GM23338 (cell line): Measurements from ENCODE around the gene DGLUCY. TPM values are rescaled to one million over a fixed set of nuclear protein-coding genes. Genes with fewer than 3 reads are reported as not detected.

Experiments
- ATAC-seq: fragments of 200-7000 bp; cut with Tn5 transposase; 3 replicates; pipeline ENCODE4 v1.9.1; 2020
- DNase-seq: peaks from one replicate; pipeline ENCODE4 v3.0.0-alpha.2; 2015; ENCODE audit warnings: low spot score
- H2AFZ ChIP-seq: fragments of 200-600 bp; sonication (generic); 2 replicates; pipeline ENCODE4 v1.8.0; 2016; ENCODE audit warnings: antibody characterized with exemption, mild to moderate bottlenecking, moderate library complexity
- H3F3A ChIP-seq: fragments of 200-600 bp; sonication (generic); replicated peaks from 2 replicates; pipeline ENCODE4 v1.8.0; 2017; ENCODE audit warnings: antibody characterized with exemption, mixed run types, low read depth
- H3K27ac ChIP-seq: fragments of 200-600 bp; sonication (generic); 2 replicates; pipeline ENCODE4 v1.6.1; 2016; ENCODE audit warnings: low read depth
- H3K27me3 ChIP-seq: fragments of 200-600 bp; sonication (generic); 2 replicates; pipeline ENCODE4 v1.8.0; 2016; ENCODE audit warnings: mild to moderate bottlenecking, mixed run types, moderate library complexity; ENCODE audit not compliant: insufficient read depth
- H3K36me3 ChIP-seq: fragments of 200-600 bp; sonication (generic); 2 replicates; pipeline ENCODE4 v1.8.0; 2016; ENCODE audit warnings: mild to moderate bottlenecking; ENCODE audit not compliant: insufficient read depth
- H3K4me1 ChIP-seq: fragments of 200-600 bp; sonication (generic); 2 replicates; pipeline ENCODE4 v1.8.0; 2016; ENCODE audit warnings: mild to moderate bottlenecking, moderate library complexity; ENCODE audit not compliant: insufficient read depth
- H3K4me2 ChIP-seq: fragments of 200-600 bp; sonication (generic); 2 replicates; pipeline ENCODE4 v1.7.1; 2017; ENCODE audit warnings: mixed run types
- H3K4me3 ChIP-seq: fragments of 200-600 bp; sonication (generic); 2 replicates; pipeline ENCODE4 v1.6.1; 2016; ENCODE audit warnings: mixed run types
- H3K79me2 ChIP-seq: fragments of 200-600 bp; sonication (generic); replicated peaks from 2 replicates; pipeline ENCODE4 v1.8.0; 2017; ENCODE audit warnings: mild to moderate bottlenecking; ENCODE audit not compliant: insufficient read depth
- H3K9me2 ChIP-seq: fragments of 200-600 bp; sonication (generic); 2 replicates; pipeline ENCODE4 v1.8.0; 2017; ENCODE audit not compliant: insufficient read depth
- H4K20me1 ChIP-seq: fragments of 200-600 bp; sonication (generic); replicated peaks from 2 replicates; pipeline ENCODE4 v1.8.0; 2017; ENCODE audit warnings: mild to moderate bottlenecking; ENCODE audit not compliant: insufficient read depth
- H3K27ac Mint-ChIP-seq: 2 replicates; pipeline ENCODE4 v1.8.0; 2020; ENCODE audit warnings: inconsistent platforms, mild to moderate bottlenecking, moderate library complexity, mixed read lengths
- H3K27me3 Mint-ChIP-seq: 3 replicates; pipeline ENCODE4 v1.8.0; 2022; ENCODE audit warnings: low read depth, mild to moderate bottlenecking, moderate library complexity, mixed read lengths, inconsistent platforms; ENCODE audit not compliant: insufficient read depth, poor library complexity
- H3K36me3 Mint-ChIP-seq: 3 replicates; pipeline ENCODE4 v1.8.0; 2021; ENCODE audit warnings: low read depth, mild to moderate bottlenecking, inconsistent platforms, moderate library complexity, mixed read lengths
- H3K4me1 Mint-ChIP-seq: 3 replicates; pipeline ENCODE4 v1.8.0; 2020; ENCODE audit warnings: mild to moderate bottlenecking, inconsistent platforms, mixed read lengths
- H3K4me3 Mint-ChIP-seq: 3 replicates; pipeline ENCODE4 v1.8.0; 2021; ENCODE audit warnings: moderate library complexity, mild to moderate bottlenecking, inconsistent platforms, mixed read lengths
- H3K9me3 Mint-ChIP-seq: 3 replicates; pipeline ENCODE4 v1.8.0; 2020; ENCODE audit warnings: moderate library complexity, mild to moderate bottlenecking, inconsistent platforms, mixed read lengths
- CREB1 ChIP-seq: fragments of 250-450 bp; sonication (Bioruptor Pico); IDR thresholded peaks from 2 replicates; pipeline ENCODE4 v1.5.0; 2020; ENCODE audit warnings: low read depth, mild to moderate bottlenecking, moderate library complexity
- EZH2 ChIP-seq: fragments of 200-600 bp; sonication (generic); IDR thresholded peaks from one replicate; pipeline ENCODE4 v1.8.0; 2017; ENCODE audit warnings: antibody characterized with exemption, mild to moderate bottlenecking, low read depth; ENCODE audit not compliant: unreplicated experiment
- EZH2phosphoT487 ChIP-seq: fragments of 200-600 bp; sonication (generic); IDR thresholded peaks from one replicate; pipeline ENCODE4 v1.8.1; 2018; ENCODE audit warnings: antibody characterized with exemption; ENCODE audit not compliant: unreplicated experiment
- JUNB ChIP-seq: IDR thresholded peaks from one replicate; pipeline ENCODE4 v1.6.1; 2016; ENCODE audit warnings: antibody characterized with exemption; ENCODE audit not compliant: unreplicated experiment
- NANOG ChIP-seq: IDR thresholded peaks from 2 replicates; pipeline ENCODE4 v1.6.1; 2016; ENCODE audit warnings: antibody characterized with exemption, borderline replicate concordance
- POLR2AphosphoS5 ChIP-seq: IDR thresholded peaks from 2 replicates; pipeline ENCODE4 v1.6.1; 2016; ENCODE audit warnings: antibody characterized with exemption, low read depth
- STAT1 ChIP-seq: IDR thresholded peaks from one replicate; pipeline ENCODE4 v1.6.1; 2016; ENCODE audit warnings: antibody characterized with exemption; ENCODE audit not compliant: unreplicated experiment
- ZNF114 ChIP-seq: fragments of 250-450 bp; sonication (Bioruptor Pico); IDR thresholded peaks from 2 replicates; pipeline ENCODE4 v1.5.0; 2020; ENCODE audit warnings: mild to moderate bottlenecking, moderate library complexity
- ZNF331 ChIP-seq: fragments of 250-450 bp; sonication (Bioruptor Pico); IDR thresholded peaks from 2 replicates; pipeline ENCODE4 v1.5.0; 2020; ENCODE audit warnings: low read depth, mild to moderate bottlenecking, moderate library complexity
- polyA plus RNA-seq: library from polyadenylated mRNA; unstranded; fragments of >200 nt; fragmentation: Nextera tagmentation; extraction: Ambion mirVana; gene quantifications from 2 replicates; pipeline ENCODE4 v1.2.1, GENCODE V29; 2016
- total RNA-seq: library from RNA; depleted of rRNA; stranded (reverse); fragments of >200 nt; shearing (Covaris generic); gene quantifications from 2 replicates; pipeline ENCODE4 v1.2.3, GENCODE V29; 2014
- TF ChIP-seq, protein P1 (sequence below): fragments of 250-450 bp; sonication (Bioruptor Pico); IDR thresholded peaks from 2 replicates; pipeline ENCODE4 v1.5.0; 2020; ENCODE audit warnings: mild to moderate bottlenecking, moderate library complexity
- TF ChIP-seq, protein P2 (sequence below), 2 experiments: fragments of 200-600 bp in 1 of 2; sonication (generic) in 1 of 2; conservative IDR thresholded peaks; 2 replicates each; pipeline versions ENCODE4 v1.5.1 to v1.6.1; 2016 to 2017; ENCODE audit warnings: antibody characterized with exemption in 2 of 2, low read depth in 2 of 2, mild to moderate bottlenecking in 2 of 2, moderate library complexity in 1 of 2
- TF ChIP-seq, protein P3 (sequence below): IDR thresholded peaks from 2 replicates; pipeline ENCODE4 v1.6.1; 2016; ENCODE audit warnings: antibody characterized with exemption
- TF ChIP-seq, protein P4 (sequence below): IDR thresholded peaks from one replicate; pipeline ENCODE4 v1.6.1; 2018; ENCODE audit warnings: antibody characterized with exemption; ENCODE audit not compliant: unreplicated experiment

DGLUCY gene
- total and polyA plus RNA-seq, 2 experiments from 2014 or later = 14.6 to 31.6 TPM

DNA sequence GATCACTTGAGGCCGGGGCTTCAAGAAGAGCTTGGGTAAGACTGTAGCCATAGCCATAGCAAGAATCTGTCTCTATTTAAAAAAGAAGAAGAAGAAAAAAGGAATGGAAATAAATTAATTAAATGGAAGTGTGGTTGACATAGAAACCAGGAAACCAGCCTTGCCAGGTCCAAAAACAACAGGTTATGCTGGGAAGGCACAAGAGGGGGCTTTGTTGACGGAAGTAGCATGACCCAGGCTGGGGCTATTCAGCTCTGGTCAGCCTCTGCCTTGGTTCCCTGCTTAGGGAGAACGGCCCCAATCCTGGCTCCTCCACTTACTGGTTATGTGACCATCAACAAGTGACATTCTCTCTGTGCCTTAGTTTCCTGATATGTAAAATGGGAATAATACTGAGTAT, 145.0 kb downstream of the DGLUCY start:
- Mint-ChIP-seq H3K4me1 (peaks cover 25% of the 10 kb centered on the region), H3K27ac (no peak overlapping the region), H3K9me3 (no peaks in the 10 kb centered on the region; the same call in 2 of the 3 replicates), H3K36me3 (no peaks in the 10 kb centered on the region), H3K27me3 (peaks cover 23% of the 10 kb centered on the region), H3K4me3 (no peak overlapping the region)
- no peaks in the 10 kb centered on the region for H4K20me1 ChIP-seq
- DNase-seq (no peak), ATAC-seq (no peak)
- peaks cover 22% of the 10 kb centered on the region for H3K27me3 ChIP-seq
- H3K79me2 ChIP-seq = no peaks in the 10 kb centered on the region
- no peak overlapping the region for H3K27ac ChIP-seq
- no peak for TF ChIP-seq EZH2phosphoT487
- no peak for TF ChIP-seq JUNB
- TF ChIP-seq STAT1 = no peak
- TF ChIP-seq, protein P1, sequence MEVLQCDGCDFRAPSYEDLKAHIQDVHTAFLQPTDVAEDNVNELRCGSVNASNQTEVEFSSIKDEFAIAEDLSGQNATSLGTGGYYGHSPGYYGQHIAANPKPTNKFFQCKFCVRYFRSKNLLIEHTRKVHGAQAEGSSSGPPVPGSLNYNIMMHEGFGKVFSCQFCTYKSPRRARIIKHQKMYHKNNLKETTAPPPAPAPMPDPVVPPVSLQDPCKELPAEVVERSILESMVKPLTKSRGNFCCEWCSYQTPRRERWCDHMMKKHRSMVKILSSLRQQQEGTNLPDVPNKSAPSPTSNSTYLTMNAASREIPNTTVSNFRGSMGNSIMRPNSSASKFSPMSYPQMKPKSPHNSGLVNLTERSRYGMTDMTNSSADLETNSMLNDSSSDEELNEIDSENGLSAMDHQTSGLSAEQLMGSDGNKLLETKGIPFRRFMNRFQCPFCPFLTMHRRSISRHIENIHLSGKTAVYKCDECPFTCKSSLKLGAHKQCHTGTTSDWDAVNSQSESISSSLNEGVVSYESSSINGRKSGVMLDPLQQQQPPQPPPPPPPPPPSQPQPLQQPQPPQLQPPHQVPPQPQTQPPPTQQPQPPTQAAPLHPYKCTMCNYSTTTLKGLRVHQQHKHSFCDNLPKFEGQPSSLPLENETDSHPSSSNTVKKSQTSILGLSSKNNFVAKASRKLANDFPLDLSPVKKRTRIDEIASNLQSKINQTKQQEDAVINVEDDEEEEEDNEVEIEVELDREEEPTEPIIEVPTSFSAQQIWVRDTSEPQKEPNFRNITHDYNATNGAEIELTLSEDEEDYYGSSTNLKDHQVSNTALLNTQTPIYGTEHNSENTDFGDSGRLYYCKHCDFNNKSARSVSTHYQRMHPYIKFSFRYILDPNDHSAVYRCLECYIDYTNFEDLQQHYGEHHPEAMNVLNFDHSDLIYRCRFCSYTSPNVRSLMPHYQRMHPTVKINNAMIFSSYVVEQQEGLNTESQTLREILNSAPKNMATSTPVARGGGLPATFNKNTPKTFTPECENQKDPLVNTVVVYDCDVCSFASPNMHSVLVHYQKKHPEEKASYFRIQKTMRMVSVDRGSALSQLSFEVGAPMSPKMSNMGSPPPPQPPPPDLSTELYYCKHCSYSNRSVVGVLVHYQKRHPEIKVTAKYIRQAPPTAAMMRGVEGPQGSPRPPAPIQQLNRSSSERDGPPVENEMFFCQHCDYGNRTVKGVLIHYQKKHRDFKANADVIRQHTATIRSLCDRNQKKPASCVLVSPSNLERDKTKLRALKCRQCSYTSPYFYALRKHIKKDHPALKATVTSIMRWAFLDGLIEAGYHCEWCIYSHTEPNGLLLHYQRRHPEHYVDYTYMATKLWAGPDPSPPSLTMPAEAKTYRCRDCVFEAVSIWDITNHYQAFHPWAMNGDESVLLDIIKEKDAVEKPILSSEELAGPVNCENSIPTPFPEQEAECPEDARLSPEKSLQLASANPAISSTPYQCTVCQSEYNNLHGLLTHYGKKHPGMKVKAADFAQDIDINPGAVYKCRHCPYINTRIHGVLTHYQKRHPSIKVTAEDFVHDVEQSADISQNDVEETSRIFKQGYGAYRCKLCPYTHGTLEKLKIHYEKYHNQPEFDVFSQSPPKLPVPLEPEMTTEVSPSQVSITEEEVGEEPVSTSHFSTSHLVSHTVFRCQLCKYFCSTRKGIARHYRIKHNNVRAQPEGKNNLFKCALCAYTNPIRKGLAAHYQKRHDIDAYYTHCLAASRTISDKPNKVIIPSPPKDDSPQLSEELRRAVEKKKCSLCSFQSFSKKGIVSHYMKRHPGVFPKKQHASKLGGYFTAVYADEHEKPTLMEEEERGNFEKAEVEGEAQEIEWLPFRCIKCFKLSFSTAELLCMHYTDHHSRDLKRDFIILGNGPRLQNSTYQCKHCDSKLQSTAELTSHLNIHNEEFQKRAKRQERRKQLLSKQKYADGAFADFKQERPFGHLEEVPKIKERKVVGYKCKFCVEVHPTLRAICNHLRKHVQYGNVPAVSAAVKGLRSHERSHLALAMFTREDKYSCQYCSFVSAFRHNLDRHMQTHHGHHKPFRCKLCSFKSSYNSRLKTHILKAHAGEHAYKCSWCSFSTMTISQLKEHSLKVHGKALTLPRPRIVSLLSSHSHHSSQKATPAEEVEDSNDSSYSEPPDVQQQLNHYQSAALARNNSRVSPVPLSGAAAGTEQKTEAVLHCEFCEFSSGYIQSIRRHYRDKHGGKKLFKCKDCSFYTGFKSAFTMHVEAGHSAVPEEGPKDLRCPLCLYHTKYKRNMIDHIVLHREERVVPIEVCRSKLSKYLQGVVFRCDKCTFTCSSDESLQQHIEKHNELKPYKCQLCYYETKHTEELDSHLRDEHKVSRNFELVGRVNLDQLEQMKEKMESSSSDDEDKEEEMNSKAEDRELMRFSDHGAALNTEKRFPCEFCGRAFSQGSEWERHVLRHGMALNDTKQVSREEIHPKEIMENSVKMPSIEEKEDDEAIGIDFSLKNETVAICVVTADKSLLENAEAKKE (CRISPR knock-in tag) = no peak
- no peak for TF ChIP-seq ZNF114
- no peak for TF ChIP-seq POLR2AphosphoS5
- TF ChIP-seq ZNF331 (CRISPR knock-in tag) = no peak
- TF ChIP-seq, protein P2, sequence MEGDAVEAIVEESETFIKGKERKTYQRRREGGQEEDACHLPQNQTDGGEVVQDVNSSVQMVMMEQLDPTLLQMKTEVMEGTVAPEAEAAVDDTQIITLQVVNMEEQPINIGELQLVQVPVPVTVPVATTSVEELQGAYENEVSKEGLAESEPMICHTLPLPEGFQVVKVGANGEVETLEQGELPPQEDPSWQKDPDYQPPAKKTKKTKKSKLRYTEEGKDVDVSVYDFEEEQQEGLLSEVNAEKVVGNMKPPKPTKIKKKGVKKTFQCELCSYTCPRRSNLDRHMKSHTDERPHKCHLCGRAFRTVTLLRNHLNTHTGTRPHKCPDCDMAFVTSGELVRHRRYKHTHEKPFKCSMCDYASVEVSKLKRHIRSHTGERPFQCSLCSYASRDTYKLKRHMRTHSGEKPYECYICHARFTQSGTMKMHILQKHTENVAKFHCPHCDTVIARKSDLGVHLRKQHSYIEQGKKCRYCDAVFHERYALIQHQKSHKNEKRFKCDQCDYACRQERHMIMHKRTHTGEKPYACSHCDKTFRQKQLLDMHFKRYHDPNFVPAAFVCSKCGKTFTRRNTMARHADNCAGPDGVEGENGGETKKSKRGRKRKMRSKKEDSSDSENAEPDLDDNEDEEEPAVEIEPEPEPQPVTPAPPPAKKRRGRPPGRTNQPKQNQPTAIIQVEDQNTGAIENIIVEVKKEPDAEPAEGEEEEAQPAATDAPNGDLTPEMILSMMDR (conservative IDR thresholded peaks at IDR 0.05; ENCODE audit: low read depth in 2 of 2) = no peak
- TF ChIP-seq EZH2 = no peak
- TF ChIP-seq, protein P3, sequence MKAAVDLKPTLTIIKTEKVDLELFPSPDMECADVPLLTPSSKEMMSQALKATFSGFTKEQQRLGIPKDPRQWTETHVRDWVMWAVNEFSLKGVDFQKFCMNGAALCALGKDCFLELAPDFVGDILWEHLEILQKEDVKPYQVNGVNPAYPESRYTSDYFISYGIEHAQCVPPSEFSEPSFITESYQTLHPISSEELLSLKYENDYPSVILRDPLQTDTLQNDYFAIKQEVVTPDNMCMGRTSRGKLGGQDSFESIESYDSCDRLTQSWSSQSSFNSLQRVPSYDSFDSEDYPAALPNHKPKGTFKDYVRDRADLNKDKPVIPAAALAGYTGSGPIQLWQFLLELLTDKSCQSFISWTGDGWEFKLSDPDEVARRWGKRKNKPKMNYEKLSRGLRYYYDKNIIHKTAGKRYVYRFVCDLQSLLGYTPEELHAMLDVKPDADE = no peak
- no peak for TF ChIP-seq NANOG
- TF ChIP-seq, protein P4, sequence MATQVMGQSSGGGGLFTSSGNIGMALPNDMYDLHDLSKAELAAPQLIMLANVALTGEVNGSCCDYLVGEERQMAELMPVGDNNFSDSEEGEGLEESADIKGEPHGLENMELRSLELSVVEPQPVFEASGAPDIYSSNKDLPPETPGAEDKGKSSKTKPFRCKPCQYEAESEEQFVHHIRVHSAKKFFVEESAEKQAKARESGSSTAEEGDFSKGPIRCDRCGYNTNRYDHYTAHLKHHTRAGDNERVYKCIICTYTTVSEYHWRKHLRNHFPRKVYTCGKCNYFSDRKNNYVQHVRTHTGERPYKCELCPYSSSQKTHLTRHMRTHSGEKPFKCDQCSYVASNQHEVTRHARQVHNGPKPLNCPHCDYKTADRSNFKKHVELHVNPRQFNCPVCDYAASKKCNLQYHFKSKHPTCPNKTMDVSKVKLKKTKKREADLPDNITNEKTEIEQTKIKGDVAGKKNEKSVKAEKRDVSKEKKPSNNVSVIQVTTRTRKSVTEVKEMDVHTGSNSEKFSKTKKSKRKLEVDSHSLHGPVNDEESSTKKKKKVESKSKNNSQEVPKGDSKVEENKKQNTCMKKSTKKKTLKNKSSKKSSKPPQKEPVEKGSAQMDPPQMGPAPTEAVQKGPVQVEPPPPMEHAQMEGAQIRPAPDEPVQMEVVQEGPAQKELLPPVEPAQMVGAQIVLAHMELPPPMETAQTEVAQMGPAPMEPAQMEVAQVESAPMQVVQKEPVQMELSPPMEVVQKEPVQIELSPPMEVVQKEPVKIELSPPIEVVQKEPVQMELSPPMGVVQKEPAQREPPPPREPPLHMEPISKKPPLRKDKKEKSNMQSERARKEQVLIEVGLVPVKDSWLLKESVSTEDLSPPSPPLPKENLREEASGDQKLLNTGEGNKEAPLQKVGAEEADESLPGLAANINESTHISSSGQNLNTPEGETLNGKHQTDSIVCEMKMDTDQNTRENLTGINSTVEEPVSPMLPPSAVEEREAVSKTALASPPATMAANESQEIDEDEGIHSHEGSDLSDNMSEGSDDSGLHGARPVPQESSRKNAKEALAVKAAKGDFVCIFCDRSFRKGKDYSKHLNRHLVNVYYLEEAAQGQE = no peak
- TF ChIP-seq CREB1 (CRISPR knock-in tag) = no peak
- no peaks in the 10 kb centered on the region for H3K9me2 ChIP-seq
- 0 out of 2 replicates have a peak, but pooled peaks cover 4% of the 10 kb centered on the region for H3F3A ChIP-seq
- no peak overlapping the region for H3K4me3 ChIP-seq
- peaks cover 4% of the 10 kb centered on the region; the same call in 1 of the 2 replicates for H3K4me1 ChIP-seq
- H3K36me3 ChIP-seq = no peaks in the 10 kb centered on the region
- H2AFZ ChIP-seq = no peak overlapping the region
- H3K4me2 ChIP-seq = no peak overlapping the region
